NT2/D1 (cell line): ENCODE measurements around the gene RASSF6.

Experiments
- DNase-seq: peaks from one replicate; pipeline ENCODE4 v3.0.0-alpha.2; 2011; ENCODE audit warnings: low read depth, low spot score
- H3K27me3 ChIP-seq: 2 replicates; pipeline ENCODE4 v1.6.0; 2011; ENCODE audit warnings: mild to moderate bottlenecking; ENCODE audit not compliant: insufficient read length, insufficient read depth
- H3K36me3 ChIP-seq: 2 replicates; pipeline ENCODE4 v1.6.1; 2011; ENCODE audit warnings: mild to moderate bottlenecking, low read length, mixed read lengths; ENCODE audit not compliant: insufficient read depth, insufficient read length
- H3K4me1 ChIP-seq: 2 replicates; pipeline ENCODE4 v1.5.1; 2011; ENCODE audit not compliant: insufficient read depth, insufficient read length
- H3K4me3 ChIP-seq: 2 replicates; pipeline ENCODE4 v1.5.1; 2011; ENCODE audit warnings: low read depth; ENCODE audit not compliant: insufficient read length
- H3K9ac ChIP-seq: 2 replicates; pipeline ENCODE4 v1.6.0; 2011; ENCODE audit warnings: low read depth; ENCODE audit not compliant: insufficient read length
- H3K9me3 ChIP-seq: 2 replicates; pipeline ENCODE4 v1.5.1; 2011; ENCODE audit warnings: mild to moderate bottlenecking, low read length; ENCODE audit not compliant: insufficient read depth
- SUZ12 ChIP-seq: IDR thresholded peaks from 2 replicates; pipeline ENCODE4 v1.6.1; 2011; ENCODE audit not compliant: insufficient read length, insufficient read depth; ENCODE audit errors: extremely low read depth
- YY1 ChIP-seq: IDR thresholded peaks from 2 replicates; pipeline ENCODE4 v1.6.1; 2011; ENCODE audit not compliant: insufficient read length, insufficient read depth
- ZNF274 ChIP-seq: IDR thresholded peaks from 2 replicates; pipeline ENCODE4 v1.6.1; 2011; ENCODE audit warnings: mild to moderate bottlenecking, low read depth, low read length

The RASSF6 gene

DNA sequence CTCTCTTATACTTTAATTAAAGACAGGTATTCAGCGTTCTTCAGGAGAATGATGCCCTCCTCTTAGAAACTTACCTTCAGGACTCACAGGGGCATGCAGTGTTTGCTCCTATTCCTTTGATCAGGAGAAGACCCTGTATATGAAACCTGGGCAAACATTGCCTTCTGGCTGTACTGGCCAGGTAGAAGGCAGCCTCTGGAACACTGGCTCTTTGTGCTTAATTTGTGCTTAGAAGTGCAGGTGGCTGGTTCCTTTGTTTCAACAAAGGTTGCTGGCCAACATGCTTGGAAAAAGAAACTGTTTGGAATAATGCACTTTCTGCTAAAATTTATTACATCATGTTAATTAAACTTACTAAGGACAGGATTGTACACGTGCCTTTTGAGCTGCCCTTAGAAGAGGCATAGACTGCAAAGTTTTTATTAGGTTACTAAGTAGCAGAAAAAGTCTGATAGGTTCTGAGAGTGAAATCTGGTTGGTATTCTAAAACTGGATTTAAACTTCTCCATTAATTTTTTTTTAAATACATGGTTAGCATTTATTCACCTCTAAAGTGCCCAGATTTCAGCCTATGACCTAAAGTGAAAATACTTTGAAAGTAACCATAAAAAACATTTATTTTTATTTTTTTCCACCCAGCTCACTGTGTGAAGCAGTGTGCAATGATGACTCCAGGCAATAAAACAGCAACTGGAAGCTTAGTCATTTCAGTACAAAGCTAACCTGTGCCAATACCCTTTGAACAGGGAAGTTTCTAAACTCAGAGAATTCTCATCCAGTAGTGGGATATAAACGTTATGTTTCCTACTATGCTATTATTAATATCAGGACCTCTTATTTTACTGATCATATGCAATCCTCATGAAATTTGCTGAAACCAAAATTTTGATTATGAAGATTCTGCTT is 11.3 kb downstream of the RASSF6 start:
- DNase-seq: no peak
- Histone ChIP-seq H3K4me3 (no peak overlapping the region), H3K4me1 (no peaks in the 10 kb centered on the region), H3K27me3 (no peaks in the 10 kb centered on the region), H3K9me3 (no peaks in the 10 kb centered on the region), H3K36me3 (no peaks in the 10 kb centered on the region), H3K9ac (no peak overlapping the region)
- TF ChIP-seq YY1 (no peak), ZNF274 (no peak), SUZ12 (no peak)

- Histone ChIP-seq H3K27me3 (no peaks in the 10 kb centered on the region), H3K36me3 (no peaks in the 10 kb centered on the region), H3K4me3 (no peak overlapping the region), H3K4me1 (no peaks in the 10 kb centered on the region), H3K9ac (no peak overlapping the region), H3K9me3 (no peaks in the 10 kb centered on the region)
- DNase-seq: no peak
- TF ChIP-seq SUZ12 (no peak), YY1 (no peak), ZNF274 (no peak)
These were observed 12.7 kb downstream of the RASSF6 start for GRCh38 chr4:73607375-73608033.

GRCh38 chr4:73606465-73606974 is 13.7 kb downstream of the RASSF6 start:
- Histone ChIP-seq H3K4me1 (no peaks in the 10 kb centered on the region), H3K27me3 (no peaks in the 10 kb centered on the region), H3K4me3 (no peak overlapping the region), H3K9me3 (no peaks in the 10 kb centered on the region), H3K9ac (no peak overlapping the region), H3K36me3 (no peaks in the 10 kb centered on the region)
- DNase-seq: no peak
- TF ChIP-seq ZNF274 (no peak), SUZ12 (no peak), YY1 (no peak)

DNA sequence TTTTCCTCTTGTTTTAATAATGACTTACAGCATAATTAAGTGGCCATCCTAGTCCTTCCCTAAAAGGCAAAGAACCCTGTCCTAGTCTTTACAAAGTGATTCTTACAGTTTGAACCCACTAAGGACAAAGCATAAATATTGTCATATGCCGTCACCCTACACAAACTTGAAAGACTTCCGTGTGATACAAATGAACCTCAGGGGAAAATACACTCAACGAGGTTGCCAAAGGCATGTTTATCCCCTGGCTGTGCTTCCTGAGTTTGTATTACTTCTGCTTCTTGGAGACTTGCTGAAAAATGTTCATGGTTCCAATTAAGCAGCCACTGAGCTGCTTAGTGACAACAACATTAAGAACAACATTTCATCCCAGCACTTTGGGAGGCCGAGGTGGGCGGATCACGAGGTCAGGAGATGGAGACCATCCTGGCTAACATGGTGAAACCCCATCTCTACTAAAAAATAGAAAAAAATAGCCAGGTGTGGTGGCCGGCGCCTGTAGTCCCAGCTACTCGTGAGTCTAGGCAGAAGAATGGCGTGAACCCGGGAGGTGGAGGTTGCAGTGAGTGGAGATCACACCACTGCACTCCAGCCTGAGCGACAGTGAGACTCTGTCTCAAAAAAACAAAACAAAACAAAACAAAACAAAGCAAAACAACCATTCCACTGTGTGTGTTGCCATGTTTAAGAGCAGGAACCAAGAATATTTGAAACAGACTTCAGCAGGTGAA is 16.2 kb downstream of the RASSF6 start:
- Histone ChIP-seq H3K27me3 (no peaks in the 10 kb centered on the region), H3K9ac (no peak overlapping the region), H3K9me3 (no peaks in the 10 kb centered on the region), H3K4me1 (no peaks in the 10 kb centered on the region), H3K36me3 (no peaks in the 10 kb centered on the region), H3K4me3 (no peak overlapping the region)
- no peak for DNase-seq
- TF ChIP-seq ZNF274: no peak
- no peak for TF ChIP-seq YY1
- TF ChIP-seq SUZ12: no peak

GRCh38 chr4:73603271-73603710 is 16.9 kb downstream of the RASSF6 start:
- H3K4me3 ChIP-seq: no peak overlapping the region
- no peaks in the 10 kb centered on the region for H3K27me3 ChIP-seq
- no peaks in the 10 kb centered on the region for H3K9me3 ChIP-seq
- no peak overlapping the region for H3K9ac ChIP-seq
- H3K36me3 ChIP-seq: no peaks in the 10 kb centered on the region
- no peaks in the 10 kb centered on the region for H3K4me1 ChIP-seq
- DNase-seq: no peak
- no peak for TF ChIP-seq YY1
- TF ChIP-seq ZNF274: no peak
- TF ChIP-seq SUZ12: no peak

DNA sequence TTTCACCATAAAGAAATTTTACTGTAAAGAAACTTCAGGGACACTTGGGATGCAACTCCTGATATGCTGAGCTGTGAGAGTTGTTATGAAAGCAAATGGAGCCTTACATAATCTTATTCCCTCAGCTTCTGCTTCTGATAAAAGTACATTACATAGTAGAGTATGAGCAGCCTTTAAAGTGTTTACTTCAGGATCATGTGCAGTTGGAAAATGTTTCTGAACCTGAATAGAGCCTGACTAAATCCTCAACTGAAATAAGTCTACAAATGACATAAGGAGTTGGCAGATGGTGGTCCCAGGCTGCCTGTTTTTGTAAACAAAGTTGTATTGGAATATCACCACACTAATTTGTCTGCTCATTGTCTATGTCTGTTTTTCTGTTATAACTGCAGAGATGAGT is 19.3 kb downstream of the RASSF6 start:
- H3K9me3 ChIP-seq: no peaks in the 10 kb centered on the region
- H3K36me3 ChIP-seq: no peaks in the 10 kb centered on the region
- no peaks in the 10 kb centered on the region for H3K27me3 ChIP-seq
- no peak for DNase-seq
- no peaks in the 10 kb centered on the region for H3K4me1 ChIP-seq
- H3K4me3 ChIP-seq: no peak overlapping the region
- H3K9ac ChIP-seq: no peak overlapping the region
- no peak for TF ChIP-seq ZNF274
- no peak for TF ChIP-seq YY1
- TF ChIP-seq SUZ12: no peak

DNA sequence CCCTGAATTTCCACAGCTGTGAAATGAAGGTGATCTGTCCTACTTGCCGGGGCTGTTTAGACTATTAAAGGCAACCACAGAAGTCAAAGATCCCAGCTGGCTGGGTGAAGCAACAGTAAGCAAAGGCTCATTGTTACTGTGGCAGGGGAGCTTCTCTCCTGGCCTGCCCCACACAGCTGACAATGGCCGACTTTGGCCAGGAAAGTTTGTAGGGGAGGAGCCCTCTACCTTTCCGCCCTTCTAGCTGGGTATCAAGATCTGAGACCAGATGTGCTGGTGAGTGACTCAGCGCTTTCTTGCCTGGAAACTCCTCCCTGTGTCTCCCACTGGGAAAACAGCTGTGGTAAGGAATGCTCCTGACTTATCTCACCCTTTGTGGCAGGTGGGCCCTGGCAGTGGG is 21.1 kb downstream of the RASSF6 start:
- H3K9ac ChIP-seq: no peak overlapping the region
- no peak overlapping the region for H3K4me3 ChIP-seq
- no peaks in the 10 kb centered on the region for H3K4me1 ChIP-seq
- no peaks in the 10 kb centered on the region for H3K27me3 ChIP-seq
- H3K36me3 ChIP-seq: no peaks in the 10 kb centered on the region
- no peak for TF ChIP-seq SUZ12
- no peak for TF ChIP-seq ZNF274
- TF ChIP-seq YY1: no peak
- no peaks in the 10 kb centered on the region for H3K9me3 ChIP-seq
- DNase-seq: no peak
